Measurements from ENCODE around the gene GAS1. TPM values are rescaled to one million over a fixed set of nuclear protein-coding genes. Genes with fewer than 3 reads are reported as not detected.

Gene GAS1, protein sequence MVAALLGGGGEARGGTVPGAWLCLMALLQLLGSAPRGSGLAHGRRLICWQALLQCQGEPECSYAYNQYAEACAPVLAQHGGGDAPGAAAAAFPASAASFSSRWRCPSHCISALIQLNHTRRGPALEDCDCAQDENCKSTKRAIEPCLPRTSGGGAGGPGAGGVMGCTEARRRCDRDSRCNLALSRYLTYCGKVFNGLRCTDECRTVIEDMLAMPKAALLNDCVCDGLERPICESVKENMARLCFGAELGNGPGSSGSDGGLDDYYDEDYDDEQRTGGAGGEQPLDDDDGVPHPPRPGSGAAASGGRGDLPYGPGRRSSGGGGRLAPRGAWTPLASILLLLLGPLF
- 0.08 to 0.13 TPM (median 0.10 TPM) in 5 replicates for total RNA-seq (2022; extraction: Qiagen RNA extraction)

DNA sequence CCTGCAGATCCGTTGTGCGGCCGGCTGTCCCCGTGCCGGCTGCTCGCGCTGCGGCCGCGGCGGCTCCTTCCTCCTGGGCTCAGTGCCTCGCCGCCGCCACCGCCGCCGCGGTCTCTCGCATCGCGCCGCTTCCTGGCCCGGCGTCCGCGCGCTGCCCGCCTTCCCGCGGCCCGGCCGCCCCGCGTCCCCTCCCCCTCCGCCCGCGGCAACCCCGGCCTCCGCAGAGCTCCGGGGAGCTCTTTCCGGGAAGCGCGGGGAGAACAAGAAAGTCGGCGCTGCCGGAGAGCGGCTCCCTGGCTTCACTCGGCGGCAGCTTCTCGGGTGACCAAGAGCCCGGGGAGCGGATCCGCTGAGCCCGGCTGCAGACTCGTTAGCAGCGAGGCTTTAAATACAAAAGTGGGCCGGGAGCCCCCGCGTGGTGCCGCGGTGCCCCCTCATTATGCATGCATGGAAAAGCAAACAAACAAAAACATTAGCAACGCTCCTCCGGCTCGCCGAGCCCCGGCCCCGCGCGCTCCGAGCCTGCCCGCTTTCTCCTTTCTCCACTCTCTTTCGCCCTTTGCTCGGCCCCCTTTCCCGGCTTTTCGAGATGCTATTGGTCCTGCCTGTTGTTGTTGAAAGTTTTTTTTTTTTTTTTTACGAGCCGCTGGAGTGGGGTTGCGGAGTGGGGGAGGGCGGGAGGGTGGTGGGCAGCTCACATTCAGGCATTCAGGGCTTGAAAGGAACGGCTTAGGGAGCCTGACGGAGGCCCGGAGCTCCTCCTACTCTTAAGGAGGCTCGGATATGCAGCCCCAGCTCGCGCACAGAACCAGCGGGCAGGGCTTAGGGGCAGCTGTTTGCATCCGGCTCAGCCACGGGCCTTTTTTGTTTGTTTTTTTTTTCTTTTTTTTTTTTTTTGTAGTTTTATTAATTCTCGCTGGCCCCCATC lies at the start of gene GAS1:
GAS1 (minus strand) TSS at position 361 of the 928 bp plus-strand sequence. CDS start 727 bp downstream, outside the sequence.

All from A549 treated with Hydrocortisone at 1 μM for 4 hours (cell line).